Activated T-cell treated with anti-CD3 and anti-CD28 coated beads, Interleukin-2, amount 50 U/mL, for 1 hour (primary cell): ENCODE results near the gene NME5.
"Not testable (repeated sequence)": the region's sequence is repeated elsewhere in the genome, so short reads cannot be mapped to it uniquely, and the experiment has no call there.

Source experiments
- DNase-seq: peaks from one replicate; pipeline ENCODE4 v3.0.0-alpha.2; 2020

Gene NME5, protein sequence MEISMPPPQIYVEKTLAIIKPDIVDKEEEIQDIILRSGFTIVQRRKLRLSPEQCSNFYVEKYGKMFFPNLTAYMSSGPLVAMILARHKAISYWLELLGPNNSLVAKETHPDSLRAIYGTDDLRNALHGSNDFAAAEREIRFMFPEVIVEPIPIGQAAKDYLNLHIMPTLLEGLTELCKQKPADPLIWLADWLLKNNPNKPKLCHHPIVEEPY

DNA sequence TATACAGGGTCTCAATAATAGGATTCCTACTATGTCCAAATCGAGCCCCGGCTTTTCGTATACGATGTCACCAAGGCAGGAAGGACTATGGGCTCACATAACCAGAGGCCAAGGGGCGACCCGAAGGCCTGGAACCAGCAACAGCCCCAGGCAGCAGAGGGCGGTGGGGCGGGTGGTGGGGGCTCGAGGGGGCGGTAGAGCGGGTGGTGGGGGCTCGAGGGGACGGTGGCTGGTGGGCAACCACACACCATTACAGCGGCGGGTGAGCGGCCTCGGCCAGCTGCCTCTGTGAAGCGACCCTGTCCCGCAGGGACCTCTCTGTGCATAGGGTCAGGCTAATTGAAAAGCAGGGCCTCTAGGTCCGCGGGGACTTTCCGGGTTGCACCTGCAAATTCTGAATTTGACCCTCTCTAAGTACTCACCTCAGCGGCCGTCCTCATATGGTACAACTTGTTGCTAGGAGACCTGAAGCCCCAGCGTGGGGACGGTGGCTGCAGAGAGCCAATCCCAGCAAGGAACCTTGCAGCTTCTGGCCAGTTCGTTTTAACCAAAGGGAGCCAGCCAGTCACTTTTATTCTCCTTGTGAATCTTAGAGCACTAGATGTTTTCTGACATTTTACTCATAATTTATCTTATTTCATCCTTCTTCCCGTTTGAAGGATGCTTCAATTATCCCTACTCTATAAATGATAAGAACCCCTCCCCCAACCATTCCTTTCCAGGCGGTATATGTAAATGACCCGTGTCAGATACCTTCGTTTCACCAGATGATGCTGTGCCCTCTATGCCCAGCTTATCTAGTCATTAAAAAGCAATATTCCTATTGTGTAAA lies at the start of gene NME5:
Gene NME5 (minus strand): TSS at position 480 of the 832 bp plus-strand sequence. CDS start 648 bp downstream, outside the sequence.
- no peak for DNase-seq

DNA sequence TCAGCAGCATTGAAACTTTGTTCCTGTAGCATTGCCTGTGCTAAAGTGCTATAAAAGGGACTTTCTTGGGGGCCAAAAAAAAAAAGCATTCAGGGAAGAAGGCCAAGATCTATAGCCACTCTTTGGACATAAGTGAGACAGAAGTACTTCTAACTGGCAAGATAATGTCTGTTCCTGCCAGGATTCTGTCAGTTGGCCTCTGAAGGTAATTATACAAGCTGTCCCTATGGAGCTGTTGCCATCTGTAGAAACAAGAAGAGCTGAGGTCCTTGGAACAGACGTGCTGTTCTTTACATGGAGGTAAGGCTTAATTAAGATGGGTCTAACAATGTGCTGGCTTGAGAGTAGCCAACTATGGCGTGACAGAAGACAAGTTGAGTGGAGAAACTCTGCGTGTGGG lies 49.4 kb upstream of the NME5 start:
- DNase-seq, result no peak

DNA sequence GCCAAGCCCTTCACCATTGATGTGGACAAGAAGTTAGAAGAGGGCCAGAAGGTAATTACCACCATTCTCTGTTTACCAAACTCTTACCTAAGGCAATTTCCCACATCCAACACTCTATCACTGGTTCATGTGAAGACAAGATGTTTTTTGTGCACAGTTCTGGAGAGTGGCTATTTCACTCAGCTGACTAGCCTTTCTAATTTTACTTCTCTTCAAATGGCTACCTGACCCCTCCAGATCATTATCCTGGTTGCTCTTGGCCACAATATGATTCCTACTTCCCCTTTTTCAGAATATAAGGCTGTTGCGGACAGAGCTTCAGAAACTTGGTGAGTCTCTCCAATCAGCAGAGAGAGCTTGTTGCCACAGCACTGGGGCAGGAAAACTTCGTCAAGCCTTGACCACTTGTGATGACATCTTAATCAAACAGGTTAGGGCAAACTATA lies 46.8 kb upstream of the NME5 start:
- no peak for DNase-seq

DNA sequence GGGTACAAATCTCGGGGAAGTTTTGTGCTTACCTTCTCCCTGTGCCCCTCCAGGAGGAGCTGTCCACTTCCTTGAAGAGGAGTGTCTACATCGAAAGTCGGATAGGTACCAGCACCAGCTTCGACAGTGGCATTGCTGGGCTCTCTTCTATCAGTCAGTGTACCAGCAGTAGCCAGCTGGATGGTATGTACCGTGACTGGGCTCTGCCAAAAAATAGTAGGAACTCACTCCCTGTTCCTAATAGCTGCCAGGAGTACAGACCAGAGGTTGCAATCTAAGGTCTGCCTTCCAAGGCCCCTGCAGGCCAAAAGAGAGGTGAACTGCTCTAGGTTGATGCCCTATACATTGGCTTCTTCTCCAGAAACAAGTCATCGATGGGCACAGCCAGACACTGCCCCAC lies 43.6 kb upstream of the NME5 start:
- no peak for DNase-seq

DNA sequence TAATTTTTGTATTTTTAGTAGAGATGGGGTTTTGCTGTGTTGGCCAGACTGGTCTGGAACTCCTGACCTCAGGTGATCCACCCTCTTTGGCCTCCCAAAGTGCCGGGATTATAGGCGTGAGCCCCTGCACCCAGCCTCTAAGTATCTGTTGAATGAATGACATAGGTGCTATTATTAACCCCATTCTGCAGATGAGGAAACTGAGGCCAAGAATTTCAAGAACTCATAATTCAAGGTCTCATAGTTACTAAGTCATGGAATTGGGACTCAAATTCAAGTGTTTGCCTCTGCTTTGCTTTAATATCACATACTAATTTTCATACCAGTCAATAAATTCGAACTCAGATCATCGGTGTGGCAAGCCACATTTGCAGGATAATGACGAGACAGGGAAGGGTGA lies 41.6 kb upstream of the NME5 start:
- no peak for DNase-seq

DNA sequence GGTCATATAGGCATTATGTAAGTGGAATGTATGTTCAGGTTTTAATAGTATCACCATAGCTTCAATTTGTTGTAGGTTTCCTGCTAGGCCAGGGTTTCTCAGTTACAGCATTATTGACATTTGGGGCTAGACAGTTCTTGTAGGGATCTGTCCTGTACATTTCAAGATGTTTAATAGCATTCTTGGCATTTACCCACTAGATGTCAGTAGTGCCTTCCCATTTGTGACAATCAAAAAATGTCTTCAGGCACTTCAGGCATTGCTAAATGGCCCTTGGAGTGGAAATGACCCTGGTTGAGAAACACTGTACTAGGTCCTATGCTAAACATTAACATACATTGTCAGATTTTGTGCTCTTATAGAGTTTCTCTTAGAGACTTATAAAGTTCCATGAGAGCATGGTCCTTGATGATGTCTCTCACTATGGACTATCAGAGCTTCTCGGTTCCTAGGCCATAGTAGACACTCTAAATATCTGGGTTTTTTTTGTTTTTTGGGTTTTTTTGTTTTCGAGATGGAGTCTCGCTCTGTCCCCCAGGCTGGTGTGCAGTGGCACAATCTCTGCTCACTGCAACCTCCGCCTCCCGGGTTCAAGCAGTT lies 41.1 kb upstream of the NME5 start:
- no peak for DNase-seq

DNA sequence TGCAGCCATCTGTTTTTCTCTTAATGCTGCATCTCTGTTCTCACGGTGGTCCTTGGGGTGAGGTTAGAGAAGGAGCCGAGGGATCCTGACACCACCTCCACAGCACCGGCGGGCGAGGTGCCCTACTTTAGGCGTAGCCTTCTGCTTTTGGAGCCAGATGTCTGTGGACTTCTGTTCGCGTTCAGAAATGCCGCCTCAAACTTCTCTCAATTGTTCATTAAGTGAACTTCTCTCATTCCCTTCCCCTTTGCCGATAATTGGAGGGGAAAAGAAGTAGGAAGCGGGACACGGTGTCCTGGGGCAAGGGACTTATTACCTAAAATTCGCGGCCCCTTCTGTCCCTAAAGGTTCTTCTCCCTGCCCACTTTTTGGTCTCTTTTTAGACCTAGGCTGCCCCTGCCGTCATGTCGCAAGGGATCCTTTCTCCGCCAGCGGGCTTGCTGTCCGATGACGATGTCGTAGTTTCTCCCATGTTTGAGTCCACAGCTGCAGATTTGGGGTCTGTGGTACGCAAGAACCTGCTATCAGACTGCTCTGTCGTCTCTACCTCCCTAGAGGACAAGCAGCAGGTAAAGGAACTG lies 40.1 kb upstream of the NME5 start:
- DNase-seq, result no peak

DNA sequence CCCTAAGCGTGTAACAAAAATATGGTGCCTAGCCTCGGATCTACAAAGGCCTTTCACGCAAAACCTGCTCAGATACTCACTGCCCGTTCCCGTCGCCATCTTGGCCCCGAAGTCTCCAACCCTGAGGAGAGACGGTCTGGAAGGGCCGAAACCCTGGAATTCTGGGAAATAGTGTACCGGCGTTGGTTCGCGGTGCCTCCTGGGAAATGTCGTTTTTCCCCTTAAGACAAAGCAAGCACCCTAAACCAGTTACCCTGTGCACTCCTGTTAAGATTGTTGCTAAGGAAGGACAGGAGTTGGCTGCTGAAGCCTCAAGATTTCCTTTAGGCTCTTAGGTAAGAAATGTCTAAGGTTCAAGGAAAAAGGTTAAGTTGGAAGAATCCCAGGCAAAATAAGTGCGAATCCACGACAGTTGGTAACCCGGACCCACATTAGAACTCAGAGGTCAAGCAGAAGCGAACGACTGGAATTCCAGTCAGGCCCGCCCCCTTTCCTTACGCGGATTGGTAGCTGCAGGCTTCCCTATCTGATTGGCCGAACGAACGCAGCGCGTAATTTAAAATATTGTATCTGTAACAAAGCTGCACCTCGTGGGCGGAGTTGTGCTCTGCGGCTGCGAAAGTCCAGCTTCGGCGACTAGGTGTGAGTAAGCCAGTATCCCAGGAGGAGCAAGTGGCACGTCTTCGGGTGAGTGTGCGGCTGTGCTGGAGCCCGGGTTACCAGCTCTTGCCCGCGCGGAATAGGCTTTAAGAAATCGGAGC lies 39.5 kb upstream of the NME5 start, which contains the start of the genes BRD8 and KIF20A:
Gene BRD8 (minus strand): TSS at position 115 of the 761 bp plus-strand sequence. CDS start 16 bp downstream, at position 99.
Gene KIF20A (plus strand): TSS at position 597 of the 761 bp plus-strand sequence. CDS start 569 bp downstream, outside the sequence.
- peak; percentile 78 for DNase-seq

DNA sequence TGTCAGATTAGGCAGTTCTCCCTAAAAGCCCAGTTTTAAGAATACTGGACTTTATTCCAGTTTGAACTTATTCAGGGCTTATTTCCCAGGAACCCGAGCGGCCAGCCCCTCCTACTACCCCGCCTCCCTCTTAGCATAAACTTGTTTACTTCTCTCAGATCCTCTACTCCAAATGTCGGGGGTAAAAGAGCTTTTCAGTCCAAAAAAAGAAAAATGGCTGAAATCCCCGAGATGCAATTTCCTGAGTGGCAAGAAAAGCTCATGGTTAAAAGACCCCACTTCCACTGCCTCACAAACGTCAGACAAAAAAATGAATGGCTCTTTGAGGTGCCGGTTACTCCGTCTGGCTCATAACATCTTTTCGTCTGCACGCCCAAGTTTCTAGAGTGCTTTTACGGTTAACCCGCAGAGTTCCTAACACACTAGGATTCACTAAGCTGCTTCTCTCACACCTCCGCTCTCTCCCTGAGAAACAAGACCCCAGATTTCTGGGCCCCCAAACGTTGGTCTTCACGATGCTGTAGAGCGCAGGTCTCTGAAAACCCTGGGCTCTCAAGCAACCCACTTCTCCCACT lies 38.8 kb upstream of the NME5 start:
- DNase-seq, result no peak

DNA sequence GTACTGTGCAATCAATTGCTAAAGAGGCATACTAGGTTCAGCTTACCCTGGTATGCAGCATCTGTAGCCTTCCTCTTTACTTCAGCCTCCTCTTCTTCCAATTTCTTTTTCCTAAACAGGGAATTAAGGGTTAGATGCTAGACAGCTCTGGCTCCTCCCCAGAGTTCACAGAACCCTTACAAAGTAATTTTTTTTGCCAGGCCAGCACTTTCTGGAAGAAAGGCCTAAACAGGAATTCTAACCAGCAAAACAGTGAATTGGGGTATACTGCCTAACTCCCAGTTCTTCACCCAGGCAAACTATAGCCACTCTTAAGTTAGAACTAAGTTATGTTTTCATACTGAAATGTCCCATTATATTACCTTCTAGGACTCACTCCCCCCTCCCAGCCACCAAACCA lies 31.1 kb upstream of the NME5 start:
- DNase-seq, result no peak

DNA sequence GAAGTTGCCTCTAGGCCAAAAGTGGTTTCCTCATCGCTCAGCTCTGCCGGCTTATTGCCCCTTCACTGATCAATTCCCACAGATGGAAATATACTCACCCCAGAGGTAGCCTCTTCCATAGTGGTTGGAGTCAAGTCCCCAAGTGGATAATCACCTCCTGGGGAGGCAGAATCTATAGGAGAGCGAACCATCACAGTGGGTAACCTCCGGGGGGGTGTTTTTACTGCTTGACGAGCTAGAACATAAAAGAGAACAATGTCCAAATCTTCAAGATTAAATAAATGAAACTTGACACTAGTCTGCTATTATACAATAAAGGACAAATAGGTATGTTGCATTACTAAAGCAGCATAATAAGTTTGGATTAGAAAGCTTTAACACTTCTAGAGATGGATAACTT lies 29.9 kb upstream of the NME5 start:
- no peak for DNase-seq

DNA sequence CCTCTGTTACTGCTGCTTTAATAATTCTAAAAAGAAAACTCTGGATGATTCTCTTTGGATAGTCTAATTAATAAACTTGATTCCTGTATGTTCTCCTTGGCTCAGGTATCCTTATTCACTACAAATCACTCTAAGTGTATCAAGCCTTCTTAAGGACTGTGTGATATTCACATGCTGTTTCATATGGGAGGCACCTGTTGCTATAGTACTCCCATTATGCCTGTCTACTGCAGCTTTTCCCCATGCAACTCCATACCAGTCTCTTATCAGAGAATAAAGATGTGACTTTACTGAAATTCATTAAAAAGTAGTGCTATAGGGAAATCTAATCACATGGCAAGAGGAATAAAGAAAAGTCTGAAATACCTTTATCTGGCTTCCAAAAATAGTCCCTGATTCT lies 24.5 kb upstream of the NME5 start:
- DNase-seq, result no peak

DNA sequence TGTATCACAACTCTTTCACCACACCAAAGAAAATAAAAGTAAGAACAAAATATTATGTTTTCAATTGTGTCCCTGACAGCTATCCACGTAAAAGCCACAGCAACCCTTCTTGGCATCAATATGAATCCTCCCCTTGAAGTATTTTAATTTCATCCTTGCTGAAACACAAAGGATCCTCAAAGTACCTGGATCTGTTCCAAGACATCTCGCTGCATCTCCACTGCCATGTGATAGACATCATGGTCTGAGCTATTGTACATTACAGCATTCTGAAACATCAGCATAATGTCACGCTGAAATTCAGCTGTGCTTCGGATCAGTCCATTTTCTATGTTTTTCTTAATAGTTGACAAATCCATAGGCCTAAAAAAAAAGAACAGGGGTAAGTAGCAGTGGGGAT lies 21.5 kb upstream of the NME5 start:
- DNase-seq, result no peak

DNA sequence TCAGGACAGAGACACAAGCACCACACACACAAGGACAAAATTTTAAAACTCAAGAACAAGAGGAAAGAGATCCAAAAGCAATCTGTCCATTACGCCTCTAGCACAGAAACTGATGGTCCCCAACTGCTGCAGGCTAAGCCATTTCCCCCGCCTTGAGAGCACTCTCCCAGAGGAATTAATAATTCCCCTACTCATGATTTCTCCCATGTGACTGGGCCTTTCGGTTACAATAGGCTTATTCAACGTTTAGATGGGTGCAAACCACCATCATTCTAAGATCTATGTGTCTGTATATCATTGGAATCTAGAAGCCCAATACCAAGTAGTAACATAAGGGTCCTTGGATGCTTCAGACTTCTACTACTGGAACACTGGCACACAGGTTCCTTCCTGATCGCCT lies 20.4 kb upstream of the NME5 start:
- no peak for DNase-seq

DNA sequence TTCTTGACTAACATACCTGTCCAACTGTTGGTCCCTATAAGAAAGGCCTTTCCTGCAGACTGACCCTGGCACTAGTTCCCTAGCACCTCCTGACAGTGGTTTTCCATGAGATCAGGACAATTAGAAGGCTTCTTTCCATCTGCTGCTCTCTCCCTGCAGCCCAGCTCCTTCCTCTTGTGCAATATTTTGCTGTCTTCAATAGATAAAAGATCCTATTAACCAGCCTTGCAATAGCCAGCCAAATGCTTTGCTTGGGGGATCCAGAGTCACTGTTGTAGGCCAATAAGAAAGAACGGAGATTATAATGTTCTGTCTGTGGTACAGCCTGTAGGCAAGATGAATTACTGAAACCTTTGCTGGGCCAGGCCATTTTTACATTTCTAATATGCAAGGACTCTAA lies 18.4 kb upstream of the NME5 start:
- no peak for DNase-seq

DNA sequence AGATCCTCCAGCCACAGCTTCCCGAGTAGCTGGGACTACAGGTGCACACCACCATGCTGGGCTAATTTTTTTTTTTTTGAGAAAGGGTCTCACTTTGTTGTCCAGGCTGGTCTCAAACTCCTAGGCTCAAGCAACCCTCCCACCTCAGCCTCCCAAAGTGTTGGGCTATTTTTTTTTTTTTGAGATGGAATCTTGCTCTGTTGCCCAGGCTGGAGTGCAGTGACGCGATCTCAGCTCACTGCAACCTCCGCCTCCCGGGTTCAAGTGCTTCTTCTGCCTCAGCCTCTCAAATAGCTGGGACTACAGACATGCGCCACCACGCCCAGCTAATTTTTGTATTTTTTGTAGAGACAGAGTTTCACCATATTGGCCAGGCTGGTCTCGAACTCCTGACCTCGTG lies 16.7 kb upstream of the NME5 start:
- DNase-seq, result not testable (repeated sequence)

DNA sequence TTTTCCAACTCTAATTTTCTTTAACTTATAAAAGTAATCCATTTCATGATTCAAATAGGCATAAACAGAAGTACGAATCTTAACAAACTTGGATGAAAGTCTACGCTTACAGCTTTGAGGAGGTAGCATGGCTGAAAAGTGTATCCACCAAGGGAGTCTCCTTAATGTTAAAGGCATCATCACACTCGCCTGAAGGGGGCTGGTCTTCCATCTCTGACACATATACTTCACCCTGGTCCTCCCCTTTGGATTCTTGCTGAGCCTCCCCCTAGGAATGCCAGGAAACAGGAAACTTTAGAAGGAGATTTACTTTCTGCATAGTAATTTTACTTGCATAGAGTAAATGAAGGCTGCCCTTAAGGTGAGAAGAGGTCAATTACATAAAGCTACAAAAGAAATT lies 10.3 kb upstream of the NME5 start:
- DNase-seq, result no peak

DNA sequence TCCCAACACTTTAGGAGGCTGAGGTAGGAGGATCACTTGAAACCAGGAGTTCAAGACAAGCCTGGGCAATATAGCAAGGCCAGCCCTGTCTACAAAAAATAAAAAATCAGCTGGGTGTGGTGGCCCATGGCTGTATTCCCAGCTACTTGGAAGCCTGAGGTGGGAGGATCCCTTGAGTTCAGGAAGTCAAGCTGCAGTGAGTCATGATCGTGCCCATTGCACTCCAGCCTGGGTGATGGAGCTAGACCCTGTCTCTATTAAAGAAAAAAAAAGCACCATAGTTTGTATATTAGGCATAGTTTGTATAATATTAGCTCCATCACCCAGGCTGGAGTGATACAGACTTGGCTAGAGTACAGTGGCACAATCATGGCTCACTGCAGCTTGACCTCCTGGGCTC lies 9.6 kb upstream of the NME5 start:
- DNase-seq, result no peak

DNA sequence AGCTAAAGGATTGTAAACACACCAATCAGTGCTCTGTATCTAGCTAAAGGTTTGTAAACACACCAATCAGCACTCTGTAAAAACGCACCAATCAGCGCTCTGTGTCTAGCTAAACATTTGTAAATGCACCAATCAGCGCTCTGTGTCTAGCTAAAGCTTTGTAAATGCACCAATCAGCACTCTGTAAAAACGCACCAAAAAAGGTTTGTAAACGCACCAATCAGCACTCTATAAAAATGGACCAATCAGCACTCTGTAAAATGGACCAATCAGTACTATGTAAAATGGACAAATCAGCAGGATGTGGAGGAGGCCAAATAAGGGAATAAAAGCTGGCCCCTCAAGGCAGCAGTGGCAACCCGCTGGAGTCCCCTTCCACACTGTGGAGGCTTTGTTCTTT lies 4.3 kb upstream of the NME5 start:
- not testable (repeated sequence) for DNase-seq

DNA sequence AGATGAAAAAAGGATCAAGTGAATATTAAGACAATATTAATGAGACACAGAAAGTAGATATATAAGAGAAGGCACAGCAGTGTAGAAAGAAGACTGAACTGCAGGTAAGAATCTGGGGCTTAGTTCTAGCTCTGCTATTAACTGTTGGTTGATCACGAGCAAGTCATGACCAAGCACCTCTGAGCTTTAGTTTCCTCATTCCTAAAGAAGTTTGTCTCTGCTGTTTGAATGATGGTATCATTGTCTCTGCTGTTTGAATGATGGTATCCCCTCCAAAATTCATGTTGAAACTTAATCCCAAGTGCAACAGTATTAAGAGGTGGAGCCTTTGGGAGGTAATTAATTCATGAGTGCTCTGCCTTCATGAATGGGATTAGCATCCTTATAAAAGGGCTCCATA lies 2.5 kb upstream of the NME5 start:
- DNase-seq, result no peak

DNA sequence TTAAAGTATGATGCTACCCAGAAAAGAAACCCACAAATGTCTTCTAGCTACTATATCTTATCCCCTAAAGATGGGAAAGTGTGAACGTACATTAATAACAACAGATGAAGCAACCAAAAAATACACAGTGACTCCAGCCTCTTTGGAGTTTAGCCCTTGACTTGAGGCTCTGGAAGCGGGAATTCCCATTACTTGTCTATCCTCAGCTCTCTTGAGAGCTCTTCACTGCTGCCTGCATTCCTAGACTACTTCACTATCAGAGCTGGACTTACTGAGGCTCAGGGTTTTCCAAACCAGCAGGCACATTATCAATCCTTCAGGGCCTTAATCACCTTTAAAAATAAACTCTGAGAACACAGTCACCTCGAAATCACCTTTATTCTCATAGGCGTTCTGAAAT lies 1.0 kb upstream of the NME5 start:
- no peak for DNase-seq

DNA sequence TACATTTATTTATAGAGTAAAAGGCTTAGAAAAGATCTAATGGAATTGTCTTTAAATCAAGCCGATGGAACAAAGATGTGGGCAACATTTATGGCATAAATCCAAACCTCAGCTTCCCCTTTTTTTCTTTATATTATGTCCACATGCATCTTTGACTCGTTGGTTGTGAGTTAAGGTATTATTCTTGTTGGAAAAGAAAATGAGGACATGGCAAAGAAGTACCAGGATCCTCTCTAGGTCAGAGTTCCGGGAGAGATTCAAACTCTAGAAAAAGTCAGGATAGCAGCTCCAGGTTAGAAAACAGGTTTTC lies 508 bp upstream of the NME5 start:
- no peak for DNase-seq

DNA sequence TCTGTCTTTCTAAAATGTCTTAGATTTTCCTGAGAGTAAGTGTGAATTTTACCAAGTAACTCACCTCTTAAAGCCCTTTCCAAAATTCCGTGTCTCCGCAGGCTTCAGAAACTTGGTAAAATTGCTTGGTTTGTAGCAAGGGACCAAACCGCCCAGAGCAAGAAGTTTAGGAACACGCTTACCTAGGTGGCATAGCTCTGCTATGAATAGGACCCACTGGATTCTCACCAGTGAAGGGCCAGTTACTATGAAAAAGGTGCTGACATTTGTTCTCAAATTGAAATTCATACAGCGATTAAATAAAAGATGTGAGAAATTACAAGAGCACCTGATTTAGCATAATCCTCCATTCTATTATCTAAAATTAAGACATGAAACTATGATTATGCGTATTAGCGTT lies 6.7 kb downstream of the NME5 start:
- DNase-seq, result no peak
